CD4-positive, alpha-beta memory T cell (primary cell): Measurements from ENCODE around the gene SCGB1C2. TPM values are rescaled to one million over a fixed set of nuclear protein-coding genes. Genes with fewer than 3 reads are reported as not detected.
A peak's percentile ranks its signal among the peaks of the same experiment; 100 is the strongest.

Experiments used
- CTCF ChIA-PET: fragments of 350-600 bp; sonication (Branson Sonifier 250); formaldehyde crosslinking; loops from one replicate; lab custom pipeline; 2021; ENCODE audit warnings: inconsistent platforms; ENCODE audit not compliant: partially characterized antibody; lab: Charles Lee
- POLR2A ChIA-PET: fragments of 350-600 bp; sonication (Branson Sonifier 250); formaldehyde crosslinking; loops from one replicate; lab custom pipeline; 2021; ENCODE audit not compliant: partially characterized antibody; lab: Charles Lee
- DNase-seq, 5 donors: peaks; one replicate each; pipeline versions ENCODE4 v3.0.0 to v3.0.0-alpha.2; 2020 to 2022; ENCODE audit warnings: mixed read lengths in 1 of 5
- H3K27ac ChIP-seq: one replicate; pipeline ENCODE4 v1.7.0; 2013; ENCODE audit warnings: low read depth, low read length
- H3K27me3 ChIP-seq: 2 replicates; pipeline ENCODE4 v1.7.0; 2013; ENCODE audit warnings: mild to moderate bottlenecking, low read length, moderate library complexity; ENCODE audit not compliant: insufficient read depth
- H3K36me3 ChIP-seq: 2 replicates; pipeline ENCODE4 v1.7.0; 2013; ENCODE audit warnings: mild to moderate bottlenecking, low read length, moderate library complexity; ENCODE audit not compliant: insufficient read depth
- H3K4me1 ChIP-seq: 2 replicates; pipeline ENCODE4 v1.7.0; 2013; ENCODE audit warnings: mild to moderate bottlenecking, low read length, moderate library complexity; ENCODE audit not compliant: insufficient read depth
- H3K4me3 ChIP-seq, 2 donors: one replicate each; pipeline ENCODE4 v1.7.0; 2013; ENCODE audit warnings: low read length in 2 of 2, mild to moderate bottlenecking in 1 of 2
- H3K9me3 ChIP-seq, 2 donors: one replicate each; pipeline ENCODE4 v1.7.0; 2013; ENCODE audit warnings: low read length in 2 of 2, control low read depth in 1 of 2; ENCODE audit not compliant: control insufficient read depth in 1 of 2
- H3K27ac Mint-ChIP-seq, 7 donors: one replicate each; pipeline ENCODE4 v1.8.0; 2020 to 2021; ENCODE audit warnings: mixed read lengths in 7 of 7, mild to moderate bottlenecking in 6 of 7, inconsistent platforms in 3 of 7, moderate library complexity in 3 of 7
- H3K27me3 Mint-ChIP-seq, 2 donors: one replicate each; pipeline ENCODE4 v1.8.0; 2020 to 2021; ENCODE audit warnings: mixed read lengths in 2 of 2
- H3K36me3 Mint-ChIP-seq, 2 donors: one replicate each; pipeline ENCODE4 v1.8.0; 2020 to 2021; ENCODE audit warnings: mixed read lengths in 2 of 2, inconsistent platforms in 1 of 2, mild to moderate bottlenecking in 1 of 2
- H3K4me1 Mint-ChIP-seq, 4 donors: one replicate each; pipeline ENCODE4 v1.8.0; 2020 to 2021; ENCODE audit warnings: mixed read lengths in 4 of 4, mild to moderate bottlenecking in 1 of 4
- H3K4me3 Mint-ChIP-seq, 8 donors: one replicate each; pipeline ENCODE4 v1.8.0; 2020 to 2021; ENCODE audit warnings: mixed read lengths in 8 of 8, mild to moderate bottlenecking in 7 of 8, moderate library complexity in 6 of 8, inconsistent platforms in 3 of 8
- H3K9me3 Mint-ChIP-seq, 8 donors: one replicate each; pipeline ENCODE4 v1.8.0; 2020 to 2021; ENCODE audit warnings: mixed read lengths in 8 of 8, mild to moderate bottlenecking in 5 of 8, inconsistent platforms in 3 of 8, moderate library complexity in 1 of 8
- intact Hi-C: fragments of 100-400 bp; cut with micrococcal nuclease; formaldehyde crosslinking; loops from one replicate; pipeline ENCODE4 v1.15.1; 2023
- polyA plus RNA-seq, 2 donors: library from polyadenylated mRNA; unstranded; fragments of 300-500 nt; fragmentation: Illumina TruSeq; gene quantifications; one replicate each; pipeline ENCODE4 v1.2.3, GENCODE V29; 2021
- total RNA-seq, 2 experiments: library from RNA; stranded (reverse); gene quantifications; one replicate each; pipeline ENCODE4 v1.2.3, GENCODE V29; 2021

SCGB1C2 gene
- total and polyA plus RNA-seq, 4 experiments from 2014 or later: not detected

DNA sequence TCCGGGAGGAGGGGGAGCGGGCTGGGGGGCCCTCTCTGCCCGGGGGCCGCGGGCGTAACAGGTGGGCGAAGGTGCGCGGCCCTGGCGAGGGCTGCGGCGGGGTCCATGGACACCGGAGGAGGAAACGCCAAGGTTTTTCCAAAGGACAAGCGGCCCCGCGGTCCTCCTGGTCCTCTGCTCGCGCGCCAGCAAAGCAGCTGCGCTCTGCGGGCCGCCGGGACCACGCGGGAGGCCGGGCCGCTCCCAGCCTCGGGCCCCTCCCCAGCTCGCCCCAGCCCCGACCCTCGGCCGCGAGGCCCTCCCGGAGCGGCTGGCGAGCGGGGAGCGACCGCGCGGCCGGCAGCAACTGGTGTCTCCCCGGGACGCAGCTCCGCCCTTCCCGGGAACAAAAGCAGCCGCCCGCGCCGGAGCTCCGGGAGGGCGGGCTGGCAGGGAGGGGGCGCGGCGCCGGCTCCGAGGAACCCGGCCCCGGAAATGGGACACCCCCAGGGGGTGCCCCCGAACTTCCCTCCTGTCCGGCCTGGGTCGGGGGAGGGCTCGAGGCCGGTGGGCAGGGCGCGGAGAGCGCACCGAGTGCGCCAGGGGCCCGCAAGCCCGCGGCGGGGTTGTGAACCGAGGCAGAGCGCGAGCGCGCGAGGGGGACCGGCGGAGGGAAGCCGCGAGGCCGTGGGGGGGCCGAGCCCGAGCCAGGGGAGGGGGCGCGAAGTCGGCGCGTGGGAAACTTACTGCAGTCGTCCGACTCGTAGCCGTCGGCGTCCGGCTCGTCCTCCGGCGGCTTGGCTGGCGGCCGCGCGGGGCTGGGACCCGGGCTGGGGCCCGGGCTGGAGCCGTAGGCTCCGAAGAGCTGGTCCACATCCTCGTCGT, 43.2 kb downstream of the SCGB1C2 start:
- H3K4me3 ChIP-seq: no peak overlapping the region
- H3K9me3 Mint-ChIP-seq: peaks cover 0 to 5% (median 0%) of the 10 kb centered on the region in 8 donors
- POLR2A ChIA-PET: no interaction called here

DNA sequence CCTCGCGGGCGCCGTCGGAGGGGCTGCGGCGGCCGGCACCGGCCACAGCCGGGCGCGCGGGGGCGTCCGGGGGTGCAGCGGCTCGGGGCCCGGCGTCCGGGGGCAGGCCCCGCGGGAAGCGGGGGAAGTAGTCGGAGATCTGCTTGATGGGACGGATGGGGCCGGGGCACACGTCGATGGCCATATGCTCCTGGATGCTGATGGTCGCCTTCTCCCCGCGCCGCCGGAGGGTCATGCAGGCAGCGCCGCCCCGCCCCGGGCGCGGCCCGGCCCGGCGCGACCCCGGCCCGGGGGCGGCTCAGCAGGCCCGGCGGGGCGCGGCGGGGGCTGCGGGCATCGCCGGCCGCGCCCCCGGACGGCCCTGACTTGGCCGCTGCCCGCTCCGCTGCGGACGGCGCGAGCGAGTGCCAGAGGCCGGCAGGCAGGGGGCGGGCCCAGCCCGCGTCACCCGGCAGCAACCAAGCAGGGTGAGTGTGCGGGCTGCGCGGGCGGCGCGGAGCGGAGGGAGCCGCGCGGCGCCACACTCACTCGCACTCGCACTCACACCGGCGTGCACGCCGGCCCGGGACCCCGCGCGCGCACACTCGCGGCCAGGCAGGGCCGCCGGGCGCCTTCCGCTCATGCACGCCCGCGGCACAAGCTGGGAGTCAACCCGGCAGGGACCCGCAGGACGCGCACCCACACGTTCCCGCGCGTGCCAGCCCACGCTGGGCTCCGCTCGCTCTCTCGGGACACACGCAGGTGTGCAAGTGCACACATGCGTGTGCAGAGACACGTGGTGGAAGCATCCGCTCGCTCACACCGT, 44.1 kb downstream of the SCGB1C2 start, which contains the start of gene DOC2B:
Gene DOC2B (minus strand): TSS at position 406 of the 805 bp plus-strand sequence. CDS start 171 bp downstream, at position 235.
- Mint-ChIP-seq H3K27me3 (peaks cover 15 to 52% of the 10 kb centered on the region in 2 donors), H3K36me3 (no peaks in the 10 kb centered on the region), H3K9me3 (peaks cover 0 to 5% (median 0%) of the 10 kb centered on the region in 8 donors), H3K4me3 (peak within 1 kb of the TSS; percentile 64 to 84 (median 72)), H3K4me1 (peaks cover 6 to 22% (median 19%) of the 10 kb centered on the region in 4 donors), H3K27ac (no peak within 1 kb of the TSS)
- H3K4me3 ChIP-seq: no peak within 1 kb of the TSS
- H3K27ac ChIP-seq: no peak within 1 kb of the TSS
- no peaks in the 10 kb centered on the region for H3K9me3 ChIP-seq
- CTCF ChIA-PET: no interaction called here
- H3K36me3 ChIP-seq: no peaks in the 10 kb centered on the region
- POLR2A ChIA-PET: no interaction called here
- no peak for DNase-seq
- peaks cover 9% of the 10 kb centered on the region for H3K27me3 ChIP-seq
- H3K4me1 ChIP-seq: peaks cover 7% of the 10 kb centered on the region
- intact Hi-C loops: no loop called here

More for the DNA sequence above, 43.2 kb downstream of the SCGB1C2 start:
- no peaks in the 10 kb centered on the region for H3K36me3 ChIP-seq
- peaks cover 9% of the 10 kb centered on the region for H3K27me3 ChIP-seq
- H3K27ac Mint-ChIP-seq: no peak overlapping the region
- H3K4me1 Mint-ChIP-seq: peaks cover under 1 to 16% (median 12%) of the 10 kb centered on the region in 4 donors
- H3K27ac ChIP-seq: no peak overlapping the region
- no peak for DNase-seq
- intact Hi-C loops: no loop called here
- no peaks in the 10 kb centered on the region for H3K9me3 ChIP-seq
- H3K27me3 Mint-ChIP-seq: peaks cover 15 to 45% of the 10 kb centered on the region in 2 donors
- H3K4me3 Mint-ChIP-seq: no peak overlapping the region
- peaks cover 6% of the 10 kb centered on the region for H3K4me1 ChIP-seq
- CTCF ChIA-PET: no interaction called here
- H3K36me3 Mint-ChIP-seq: no peaks in the 10 kb centered on the region

DNA sequence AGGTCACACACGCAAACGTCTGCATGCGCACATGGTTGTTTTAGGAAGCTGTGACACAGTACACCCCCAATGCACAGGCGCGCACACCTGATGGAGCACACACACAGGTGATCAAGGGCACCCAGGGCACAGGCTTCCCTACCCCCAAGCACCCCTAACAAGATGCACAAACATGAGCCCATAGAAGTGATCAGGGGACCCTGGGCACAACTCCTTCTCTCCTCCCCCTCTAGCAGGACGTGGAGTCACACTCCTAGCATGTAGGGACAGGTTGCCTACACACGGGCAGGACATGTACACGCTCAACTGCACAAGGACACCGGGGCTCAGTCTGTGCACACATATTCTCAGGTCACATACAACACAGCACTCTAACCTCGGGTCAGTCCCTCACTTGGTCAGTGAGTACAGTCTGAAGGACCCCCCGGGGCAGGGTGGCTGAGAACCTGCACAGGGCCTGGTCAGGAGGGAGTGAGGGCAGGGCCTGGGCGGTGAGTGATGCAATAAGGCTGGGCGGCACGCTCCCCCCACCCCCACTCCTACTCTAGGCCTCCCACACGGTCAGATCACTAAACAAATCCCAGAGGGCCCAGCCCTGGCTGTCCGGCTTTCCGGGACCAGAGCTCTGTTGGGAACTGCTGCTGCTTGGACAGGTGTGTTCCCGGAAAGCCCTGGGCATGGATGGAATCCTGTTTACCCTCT, 44.8 kb downstream of the SCGB1C2 start:
- H3K4me1 ChIP-seq: peaks cover 7% of the 10 kb centered on the region
- DNase-seq: no peak
- Mint-ChIP-seq H3K4me1 (peaks cover 6 to 22% (median 20%) of the 10 kb centered on the region in 4 donors), H3K27ac (no peak overlapping the region), H3K27me3 (peaks cover 15 to 52% of the 10 kb centered on the region in 2 donors), H3K4me3 (peak overlapping the region; percentile 64 to 84 (median 72)), H3K36me3 (no peaks in the 10 kb centered on the region), H3K9me3 (peaks cover 0 to 5% (median 0%) of the 10 kb centered on the region in 8 donors)
- intact Hi-C loops: no loop called here
- no peaks in the 10 kb centered on the region for H3K9me3 ChIP-seq
- H3K4me3 ChIP-seq: no peak overlapping the region
- POLR2A ChIA-PET: no interaction called here
- no peak overlapping the region for H3K27ac ChIP-seq
- CTCF ChIA-PET: no interaction called here
- H3K36me3 ChIP-seq: no peaks in the 10 kb centered on the region
- peaks cover 9% of the 10 kb centered on the region for H3K27me3 ChIP-seq

DNA sequence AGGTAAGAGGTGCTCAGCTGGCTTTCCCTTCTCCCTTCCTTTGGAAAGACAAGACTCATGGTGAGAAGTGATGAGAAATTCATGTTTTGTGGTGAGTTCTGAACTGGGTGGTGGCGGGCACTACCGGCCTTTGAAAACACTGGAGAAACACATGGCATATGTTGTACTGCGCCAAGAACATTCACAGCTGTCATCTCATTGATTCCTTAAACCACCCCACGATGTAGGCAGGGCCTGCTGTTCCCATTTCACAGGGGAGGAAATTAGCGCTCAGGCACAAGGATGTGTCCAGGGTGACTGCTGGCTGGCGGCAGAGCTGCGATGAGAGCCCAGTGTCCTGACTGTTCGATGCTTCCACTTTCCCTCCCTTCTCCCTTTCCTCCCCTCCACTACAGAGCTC, 45.7 kb downstream of the SCGB1C2 start:
- ChIA-PET POLR2A (no interaction called here), CTCF (no interaction called here)
- H3K4me3 ChIP-seq: no peak overlapping the region
- H3K27ac ChIP-seq: no peak overlapping the region
- H3K9me3 ChIP-seq: no peaks in the 10 kb centered on the region
- Mint-ChIP-seq H3K27ac (no peak overlapping the region), H3K27me3 (peaks cover 14 to 44% of the 10 kb centered on the region in 2 donors), H3K4me3 (no peak overlapping the region), H3K36me3 (no peaks in the 10 kb centered on the region), H3K9me3 (peaks cover 0 to 5% (median 0%) of the 10 kb centered on the region in 8 donors), H3K4me1 (peaks cover 6 to 22% (median 20%) of the 10 kb centered on the region in 4 donors)
- H3K36me3 ChIP-seq: no peaks in the 10 kb centered on the region
- H3K27me3 ChIP-seq: peaks cover 9% of the 10 kb centered on the region
- H3K4me1 ChIP-seq: peaks cover 7% of the 10 kb centered on the region
- intact Hi-C loops: no loop called here
- no peak for DNase-seq

DNA sequence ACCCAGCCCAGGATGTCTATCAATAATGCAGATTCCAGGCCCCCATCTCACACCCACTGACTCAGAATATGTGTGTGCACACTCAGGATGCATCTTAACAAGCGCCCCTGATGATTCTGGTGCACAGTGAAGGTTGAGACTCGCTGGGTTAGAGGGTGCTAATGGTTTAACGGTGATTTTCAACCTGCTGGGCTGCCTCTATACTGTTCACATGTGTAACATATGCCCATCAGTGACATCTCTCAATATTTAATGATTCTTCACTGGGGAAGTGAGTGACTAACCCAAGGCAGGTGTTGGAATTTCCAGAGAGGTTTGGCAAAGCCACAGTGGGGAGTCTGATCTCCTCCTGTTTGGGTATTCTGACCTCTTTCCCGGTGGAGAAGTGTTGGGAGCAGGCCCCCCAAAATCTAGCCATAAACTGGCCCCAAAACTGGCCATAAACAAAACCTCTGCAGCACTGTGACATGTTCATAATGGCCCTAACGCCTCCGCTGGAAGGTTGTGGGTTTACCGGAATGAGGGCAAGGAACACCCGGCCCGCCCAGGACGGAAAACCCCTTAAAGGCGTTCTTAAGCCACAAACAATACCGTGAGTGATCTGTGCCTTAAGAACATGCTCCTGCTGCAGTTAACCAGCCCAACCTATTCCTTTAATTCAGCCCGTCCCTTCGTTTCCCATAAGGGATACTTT, 48.2 kb downstream of the SCGB1C2 start:
- ChIA-PET CTCF (no interaction called here), POLR2A (no interaction called here)
- peak overlapping the region in 3 of 7 donors; percentile 24 to 79 (median 37) for H3K27ac Mint-ChIP-seq
- H3K4me3 Mint-ChIP-seq: peak overlapping the region in 6 of 8 donors; percentile 9 to 65 (median 49)
- peaks cover 0 to 4% (median 0%) of the 10 kb centered on the region in 8 donors for H3K9me3 Mint-ChIP-seq
- no peaks in the 10 kb centered on the region for H3K36me3 Mint-ChIP-seq
- H3K36me3 ChIP-seq: no peaks in the 10 kb centered on the region
- peaks cover 7% of the 10 kb centered on the region for H3K4me1 ChIP-seq
- DNase-seq: peak in 1 of 5 donors; percentile 23
- no peaks in the 10 kb centered on the region for H3K9me3 ChIP-seq
- intact Hi-C loops: no loop called here
- no peak overlapping the region for H3K27ac ChIP-seq
- peaks cover 4% of the 10 kb centered on the region for H3K27me3 ChIP-seq
- peaks cover 12 to 37% of the 10 kb centered on the region in 2 donors for H3K27me3 Mint-ChIP-seq
- H3K4me1 Mint-ChIP-seq: peaks cover 6 to 22% (median 20%) of the 10 kb centered on the region in 4 donors
- H3K4me3 ChIP-seq: no peak overlapping the region

DNA sequence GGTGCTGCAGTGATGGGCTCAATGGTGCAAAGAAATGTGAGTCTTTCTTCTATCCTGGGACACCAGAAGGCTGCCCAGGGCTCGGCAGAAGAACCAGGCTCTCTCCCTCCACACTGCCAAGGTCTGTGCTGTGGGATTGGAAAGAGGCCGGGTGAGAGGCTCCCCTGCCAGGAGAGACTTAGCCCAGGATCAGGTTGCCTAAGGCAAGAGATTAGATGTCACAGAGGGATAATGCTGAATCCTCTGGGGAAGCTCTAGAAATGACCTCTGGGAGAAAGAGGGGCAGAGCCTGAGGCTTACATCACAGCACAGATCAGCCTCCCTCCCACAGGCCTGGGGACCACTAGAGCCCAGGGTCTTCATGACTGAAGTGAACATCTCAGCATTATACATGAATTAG, 49.8 kb downstream of the SCGB1C2 start:
- no peak overlapping the region for H3K4me3 Mint-ChIP-seq
- no peak for DNase-seq
- Histone ChIP-seq H3K36me3 (no peaks in the 10 kb centered on the region), H3K27me3 (peaks cover 4% of the 10 kb centered on the region), H3K27ac (no peak overlapping the region), H3K4me1 (peaks cover 7% of the 10 kb centered on the region), H3K4me3 (no peak overlapping the region), H3K9me3 (no peaks in the 10 kb centered on the region)
- intact Hi-C loops: no loop called here
- CTCF ChIA-PET: interaction anchor here (0.6 kb wide), 1 partner anchor 10 kb away, joined by 3 read pairs; no protein-coding TSS in a partner anchor
- peaks cover 8 to 34% of the 10 kb centered on the region in 2 donors for H3K27me3 Mint-ChIP-seq
- POLR2A ChIA-PET: no interaction called here
- H3K36me3 Mint-ChIP-seq: no peaks in the 10 kb centered on the region
- peaks cover 0 to 2% (median 0%) of the 10 kb centered on the region in 8 donors for H3K9me3 Mint-ChIP-seq
- no peak overlapping the region for H3K27ac Mint-ChIP-seq
- peaks cover 6 to 18% (median 15%) of the 10 kb centered on the region in 4 donors for H3K4me1 Mint-ChIP-seq
